ENCODE data around the gene SLC25A4. TPM values are rescaled to one million over a fixed set of nuclear protein-coding genes. Genes with fewer than 3 reads are reported as not detected.

The SLC25A4 gene
- total and polyA plus RNA-seq, 2 of the 13 experiments (the other 11 are each of a cell fraction or from before 2014, with no cell fraction given): 30.3 to 42.1 TPM

DNA sequence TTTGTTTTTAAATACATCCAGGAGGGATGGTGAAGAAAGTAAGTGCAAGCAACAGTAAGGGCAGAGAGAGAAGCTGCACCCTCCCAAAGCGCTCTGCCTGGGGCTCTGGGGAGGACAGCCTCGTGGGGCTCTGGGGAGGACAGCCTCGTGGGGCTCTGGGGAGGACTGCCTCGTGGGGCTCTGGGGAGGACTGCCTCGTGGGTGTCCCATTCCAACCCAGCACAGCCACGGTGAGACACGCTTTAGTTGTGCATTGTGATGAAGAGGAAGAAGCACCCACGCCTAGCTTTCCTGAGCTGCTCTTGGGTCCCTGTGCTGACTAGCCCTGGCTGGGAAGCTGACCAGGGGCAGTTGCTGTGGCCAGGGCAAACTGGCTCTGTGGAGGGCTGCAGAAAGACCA, 43.1 kb upstream of the SLC25A4 start:
- Histone ChIP-seq H3K27me3 (ENCODE audit: control insufficient read depth in 1 of 2, insufficient read depth in 2 of 2, low read length in 2 of 2) (peaks cover 0 to 12% of the 10 kb centered on the region in 2 experiments; a peak in 2 of 5 replicates), H3K4me1 (ENCODE audit: insufficient read depth, low read length) (0 out of 2 replicates have a peak, but pooled peaks cover 8% of the 10 kb centered on the region), H3K9ac (ENCODE audit: insufficient read depth, low read depth, low read length) (no peak overlapping the region), H3K36me3 (replicated peaks in 1 of 2; ENCODE audit: control insufficient read depth in 1 of 2, insufficient read depth in 2 of 2, low read length in 2 of 2) (no peaks in the 10 kb centered on the region), H2AFZ (ENCODE audit: low read length) (no peak overlapping the region), H3K27ac (ENCODE audit: extremely low read length, insufficient read depth, low read length) (no peak overlapping the region), H4K20me1 (ENCODE audit: insufficient read depth, low read length) (no peaks in the 10 kb centered on the region), H3K4me3 (replicated peaks in 1 of 3; ENCODE audit: insufficient read depth in 1 of 3, low read depth in 2 of 3, low read length in 3 of 3) (no peak overlapping the region), H3K79me2 (ENCODE audit: insufficient read depth, low read length) (no peaks in the 10 kb centered on the region), H3K9me3 (ENCODE audit: low read length) (no peaks in the 10 kb centered on the region), H3K4me2 (ENCODE audit: low read depth, low read length) (no peak overlapping the region)
- TF ChIP-seq ZNF841 (CRISPR knock-in tag; IDR thresholded peaks at IDR 0.05; ENCODE audit: borderline replicate concordance): no peak
- TF ChIP-seq ZNF263 (CRISPR knock-in tag; IDR thresholded peaks at IDR 0.05): peak; percentile 54; the same call in 1 of the 2 replicates
- BruUV-seq (replicated peaks): no TSS peak
- ATAC-seq (no peak), FAIRE-seq (no peak), DNase-seq (ENCODE audit: low spot score) (no peak)
- ChIA-PET POLR2A (no interaction called here), CTCF (ENCODE audit: low intra/inter-chr PET ratio, low total read pairs) (no interaction called here)
- 14% methylated on average over 1 of the region's 8 CpGs for WGBS (ENCODE audit: low lambda C conversion rate)
- in situ Hi-C loops (cut with HindIII; ENCODE audit: extremely low pct_ligation_motif_present, low pct_unique_long_range_greater_than_20kb) (no loop called here), intact Hi-C loops (cut with micrococcal nuclease; ENCODE audit: unreplicated experiment) (no loop called here)

DNA sequence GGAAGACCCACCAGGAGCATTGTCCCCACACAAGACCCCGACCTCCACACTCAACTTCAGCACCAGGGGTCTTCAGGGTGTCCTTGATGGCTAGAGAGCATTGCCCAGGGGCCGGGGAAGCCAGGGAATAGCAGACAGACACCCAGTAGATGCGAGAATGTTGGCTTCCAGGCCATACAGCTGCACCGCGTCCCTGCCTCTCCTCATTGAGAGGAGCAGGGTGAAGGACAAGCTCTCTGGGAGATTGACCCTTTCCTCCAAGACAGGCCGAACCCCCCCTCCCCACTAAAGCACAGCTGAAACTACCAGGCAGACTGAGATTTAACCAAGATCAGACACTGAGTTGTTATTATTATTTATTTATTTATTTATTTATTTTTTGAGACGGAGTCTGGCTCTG, 42.6 kb upstream of the SLC25A4 start:
- CTCF ChIA-PET (ENCODE audit: low intra/inter-chr PET ratio, low total read pairs): no interaction called here
- BruUV-seq (replicated peaks): no TSS peak
- intact Hi-C loops (cut with micrococcal nuclease; ENCODE audit: unreplicated experiment): no loop called here
- H3K27ac ChIP-seq (ENCODE audit: extremely low read length, insufficient read depth, low read length): no peak overlapping the region
- no peak overlapping the region for H3K9ac ChIP-seq (ENCODE audit: insufficient read depth, low read depth, low read length)
- DNase-seq (ENCODE audit: low spot score) (no peak), ATAC-seq (no peak), FAIRE-seq (no peak)
- H3K9me3 ChIP-seq (ENCODE audit: low read length): no peaks in the 10 kb centered on the region
- no peaks in the 10 kb centered on the region for H3K36me3 ChIP-seq (replicated peaks in 1 of 2; ENCODE audit: control insufficient read depth in 1 of 2, insufficient read depth in 2 of 2, low read length in 2 of 2)
- no peak overlapping the region for H3K4me2 ChIP-seq (ENCODE audit: low read depth, low read length)
- H3K4me1 ChIP-seq (ENCODE audit: insufficient read depth, low read length): 0 out of 2 replicates have a peak, but pooled peaks cover 8% of the 10 kb centered on the region
- no peak for TF ChIP-seq TAF1 (CRISPR knock-in tag; IDR thresholded peaks at IDR 0.05)
- no peak for TF ChIP-seq ZSCAN22 (CRISPR knock-in tag; IDR thresholded peaks at IDR 0.05)
- TF ChIP-seq ARID2 (CRISPR knock-in tag; IDR thresholded peaks at IDR 0.05; ENCODE audit: borderline replicate concordance): no peak
- no peak for TF ChIP-seq ZNF782 (CRISPR knock-in tag; IDR thresholded peaks at IDR 0.05; ENCODE audit: borderline replicate concordance)
- no peak for TF ChIP-seq ZNF337 (CRISPR knock-in tag; IDR thresholded peaks at IDR 0.05; ENCODE audit: borderline replicate concordance, low read depth)
- TF ChIP-seq FIP1L1 (IDR thresholded peaks at IDR 0.05; ENCODE audit: borderline replicate concordance, insufficient read depth, low read depth, low read length): no peak
- WGBS (ENCODE audit: low lambda C conversion rate): 39% methylated on average over 2 of the region's 7 CpGs
- H3K79me2 ChIP-seq (ENCODE audit: insufficient read depth, low read length): no peaks in the 10 kb centered on the region
- no peak overlapping the region for H3K4me3 ChIP-seq (replicated peaks in 1 of 3; ENCODE audit: insufficient read depth in 1 of 3, low read depth in 2 of 3, low read length in 3 of 3)
- POLR2A ChIA-PET: no interaction called here
- in situ Hi-C loops (cut with HindIII; ENCODE audit: extremely low pct_ligation_motif_present, low pct_unique_long_range_greater_than_20kb): no loop called here
- H3K27me3 ChIP-seq (ENCODE audit: control insufficient read depth in 1 of 2, insufficient read depth in 2 of 2, low read length in 2 of 2): peaks cover 0 to 12% of the 10 kb centered on the region in 2 experiments; a peak in 2 of 5 replicates
- H2AFZ ChIP-seq (ENCODE audit: low read length): no peak overlapping the region
- H4K20me1 ChIP-seq (ENCODE audit: insufficient read depth, low read length): no peaks in the 10 kb centered on the region
